Stimulated activated naive CD8-positive, alpha-beta T cell treated with anti-CD3 and anti-CD28 coated beads, Interleukin-15, amount 100 ng/mL, for 72 hours (primary cell): ENCODE measurements around the gene HDGFL3.
"Not testable (repeated sequence)": the region's sequence is repeated elsewhere in the genome, so short reads cannot be mapped to it uniquely, and the experiment has no call there.

Experiments used
- ATAC-seq: fragments of 150-1000 bp; cut with Tn5 transposase; 2 replicates; pipeline ENCODE4 v1.10.0; 2021; ENCODE audit warnings: mild to moderate bottlenecking, moderate library complexity
- DNase-seq, 2 donors: peaks; one replicate each; pipeline ENCODE4 v3.0.0; 2021 to 2022
- H3K27ac Mint-ChIP-seq, 2 donors: one replicate each; pipeline ENCODE4 v1.8.0; 2022; ENCODE audit warnings: mild to moderate bottlenecking in 2 of 2, mixed read lengths in 2 of 2, moderate library complexity in 2 of 2
- H3K27me3 Mint-ChIP-seq: one replicate; pipeline ENCODE4 v1.8.0; 2022; ENCODE audit warnings: mixed read lengths
- H3K4me1 Mint-ChIP-seq: one replicate; pipeline ENCODE4 v1.8.0; 2022; ENCODE audit warnings: mild to moderate bottlenecking, mixed read lengths
- H3K4me3 Mint-ChIP-seq, 2 donors: one replicate each; pipeline ENCODE4 v1.8.0; 2022; ENCODE audit warnings: mild to moderate bottlenecking in 2 of 2, mixed read lengths in 2 of 2, moderate library complexity in 1 of 2
- H3K9me3 Mint-ChIP-seq, 2 donors: one replicate each; pipeline ENCODE4 v1.8.0; 2022; ENCODE audit warnings: mixed read lengths in 2 of 2

The HDGFL3 gene

DNA sequence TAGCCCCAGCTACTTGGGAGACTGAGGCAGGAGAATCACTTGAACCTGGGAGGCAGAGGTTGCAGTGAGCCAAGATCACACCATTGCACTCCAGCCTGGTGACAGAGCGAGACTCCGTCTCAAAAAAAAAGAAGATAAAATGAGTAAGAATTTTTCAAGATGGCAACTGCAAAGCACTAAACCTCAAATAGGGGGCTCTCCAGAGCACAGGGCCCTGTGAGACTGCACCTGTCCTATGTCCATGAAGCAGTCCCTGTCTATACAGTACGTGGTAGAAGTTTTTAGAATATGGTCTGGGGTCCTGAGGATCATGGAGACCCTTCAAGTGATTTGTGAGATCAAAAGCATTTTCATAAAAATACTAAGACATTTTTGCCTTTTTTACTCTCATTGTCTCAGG lies 122.2 kb downstream of the HDGFL3 start:
- peaks cover 10% of the 10 kb centered on the region for H3K4me1 Mint-ChIP-seq
- not testable (repeated sequence) for H3K4me3 Mint-ChIP-seq, H3K27ac Mint-ChIP-seq, H3K9me3 Mint-ChIP-seq, DNase-seq, ATAC-seq
- peaks cover 24% of the 10 kb centered on the region for H3K27me3 Mint-ChIP-seq

DNA sequence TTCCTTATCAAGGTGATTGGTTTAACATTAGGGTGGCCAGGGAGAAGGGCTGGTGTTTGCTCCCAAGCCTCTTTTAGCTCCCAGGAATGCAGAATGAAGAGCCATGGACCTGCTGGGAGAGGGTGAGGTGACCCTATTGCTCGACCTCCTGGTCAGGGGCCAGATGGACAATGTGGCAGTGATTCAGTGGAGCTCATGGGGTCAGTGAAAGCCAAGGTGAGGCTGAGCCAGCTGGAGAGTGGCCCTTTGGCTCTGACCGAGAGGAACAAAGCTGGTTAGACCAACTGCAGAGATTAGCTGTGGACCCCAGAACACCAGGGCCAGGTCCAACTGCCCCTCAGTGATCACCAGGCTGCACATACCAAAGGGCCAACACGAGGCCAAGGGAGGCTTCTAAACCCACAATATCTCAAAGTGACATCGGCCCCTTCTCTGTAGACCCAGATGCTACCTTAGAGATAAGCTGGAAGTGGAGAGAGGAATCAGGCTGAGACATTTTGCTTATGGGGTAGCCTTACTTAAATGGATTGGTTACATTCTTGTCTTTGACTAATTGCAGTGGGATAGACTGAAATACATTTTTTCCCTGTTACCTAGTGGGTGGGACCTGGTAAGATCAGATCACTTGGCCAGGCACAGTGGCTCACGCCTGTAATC lies 124.8 kb downstream of the HDGFL3 start:
- DNase-seq: no peak
- Mint-ChIP-seq H3K27ac (no peak overlapping the region), H3K4me3 (no peak overlapping the region), H3K9me3 (no peaks in the 10 kb centered on the region), H3K4me1 (peaks cover 10% of the 10 kb centered on the region), H3K27me3 (peaks cover 37% of the 10 kb centered on the region)
- no peak for ATAC-seq

- no peak for DNase-seq
- Mint-ChIP-seq H3K27me3 (peaks cover 35% of the 10 kb centered on the region), H3K4me3 (no peak overlapping the region), H3K27ac (no peak overlapping the region), H3K4me1 (peaks cover 10% of the 10 kb centered on the region), H3K9me3 (no peaks in the 10 kb centered on the region)
- ATAC-seq: peak; percentile 58
Observed at GRCh38 chr15:83081256-83082014, 126.2 kb downstream of the HDGFL3 start.

GRCh38 chr15:83078712-83079111 lies 128.9 kb downstream of the HDGFL3 start:
- Mint-ChIP-seq H3K27ac (no peak overlapping the region), H3K9me3 (peaks cover 10 to 15% of the 10 kb centered on the region in 2 donors), H3K4me1 (peaks cover 5% of the 10 kb centered on the region), H3K4me3 (no peak overlapping the region), H3K27me3 (peaks cover 27% of the 10 kb centered on the region)
- DNase-seq (no peak), ATAC-seq (no peak)
